CD4-positive, alpha-beta memory T cell (primary cell): ENCODE measurements around the gene CD40. TPM values are rescaled to one million over a fixed set of nuclear protein-coding genes. Genes with fewer than 3 reads are reported as not detected.
A peak's percentile ranks its signal among the peaks of the same experiment; 100 is the strongest.

ENCODE experiments used
- CTCF ChIA-PET: fragments of 350-600 bp; sonication (Branson Sonifier 250); formaldehyde crosslinking; loops from one replicate; lab custom pipeline; 2021; ENCODE audit warnings: inconsistent platforms; ENCODE audit not compliant: partially characterized antibody; lab: Charles Lee
- POLR2A ChIA-PET: fragments of 350-600 bp; sonication (Branson Sonifier 250); formaldehyde crosslinking; loops from one replicate; lab custom pipeline; 2021; ENCODE audit not compliant: partially characterized antibody; lab: Charles Lee
- DNase-seq, 5 donors: peaks; one replicate each; pipeline versions ENCODE4 v3.0.0 to v3.0.0-alpha.2; 2020 to 2022; ENCODE audit warnings: mixed read lengths in 1 of 5
- H3K27ac ChIP-seq: one replicate; pipeline ENCODE4 v1.7.0; 2013; ENCODE audit warnings: low read depth, low read length
- H3K27me3 ChIP-seq: 2 replicates; pipeline ENCODE4 v1.7.0; 2013; ENCODE audit warnings: mild to moderate bottlenecking, low read length, moderate library complexity; ENCODE audit not compliant: insufficient read depth
- H3K36me3 ChIP-seq: 2 replicates; pipeline ENCODE4 v1.7.0; 2013; ENCODE audit warnings: mild to moderate bottlenecking, low read length, moderate library complexity; ENCODE audit not compliant: insufficient read depth
- H3K4me1 ChIP-seq: 2 replicates; pipeline ENCODE4 v1.7.0; 2013; ENCODE audit warnings: mild to moderate bottlenecking, low read length, moderate library complexity; ENCODE audit not compliant: insufficient read depth
- H3K4me3 ChIP-seq, 2 donors: one replicate each; pipeline ENCODE4 v1.7.0; 2013; ENCODE audit warnings: low read length in 2 of 2, mild to moderate bottlenecking in 1 of 2
- H3K9me3 ChIP-seq, 2 donors: one replicate each; pipeline ENCODE4 v1.7.0; 2013; ENCODE audit warnings: low read length in 2 of 2, control low read depth in 1 of 2; ENCODE audit not compliant: control insufficient read depth in 1 of 2
- H3K27ac Mint-ChIP-seq, 7 donors: one replicate each; pipeline ENCODE4 v1.8.0; 2020 to 2021; ENCODE audit warnings: mixed read lengths in 7 of 7, mild to moderate bottlenecking in 6 of 7, inconsistent platforms in 3 of 7, moderate library complexity in 3 of 7
- H3K27me3 Mint-ChIP-seq, 2 donors: one replicate each; pipeline ENCODE4 v1.8.0; 2020 to 2021; ENCODE audit warnings: mixed read lengths in 2 of 2
- H3K36me3 Mint-ChIP-seq, 2 donors: one replicate each; pipeline ENCODE4 v1.8.0; 2020 to 2021; ENCODE audit warnings: mixed read lengths in 2 of 2, inconsistent platforms in 1 of 2, mild to moderate bottlenecking in 1 of 2
- H3K4me1 Mint-ChIP-seq, 4 donors: one replicate each; pipeline ENCODE4 v1.8.0; 2020 to 2021; ENCODE audit warnings: mixed read lengths in 4 of 4, mild to moderate bottlenecking in 1 of 4
- H3K4me3 Mint-ChIP-seq, 8 donors: one replicate each; pipeline ENCODE4 v1.8.0; 2020 to 2021; ENCODE audit warnings: mixed read lengths in 8 of 8, mild to moderate bottlenecking in 7 of 8, moderate library complexity in 6 of 8, inconsistent platforms in 3 of 8
- H3K9me3 Mint-ChIP-seq, 8 donors: one replicate each; pipeline ENCODE4 v1.8.0; 2020 to 2021; ENCODE audit warnings: mixed read lengths in 8 of 8, mild to moderate bottlenecking in 5 of 8, inconsistent platforms in 3 of 8, moderate library complexity in 1 of 8
- intact Hi-C: fragments of 100-400 bp; cut with micrococcal nuclease; formaldehyde crosslinking; loops from one replicate; pipeline ENCODE4 v1.15.1; 2023
- polyA plus RNA-seq, 2 donors: library from polyadenylated mRNA; unstranded; fragments of 300-500 nt; fragmentation: Illumina TruSeq; gene quantifications; one replicate each; pipeline ENCODE4 v1.2.3, GENCODE V29; 2021
- total RNA-seq, 2 experiments: library from RNA; stranded (reverse); gene quantifications; one replicate each; pipeline ENCODE4 v1.2.3, GENCODE V29; 2021

CD40 gene
- total and polyA plus RNA-seq, 4 experiments from 2014 or later, result 2.5 to 3.7 (median 3.0) TPM

GRCh38 chr20:46148313-46149208, 30.4 kb downstream of the CD40 start:
- H3K27ac Mint-ChIP-seq, result no peak overlapping the region
- intact Hi-C loops, result no loop called here
- no peak for DNase-seq
- Histone ChIP-seq H3K27ac (no peak overlapping the region), H3K4me1 (no peaks in the 10 kb centered on the region), H3K27me3 (no peaks in the 10 kb centered on the region), H3K4me3 (no peak overlapping the region), H3K9me3 (no peaks in the 10 kb centered on the region), H3K36me3 (no peaks in the 10 kb centered on the region)
- H3K27me3 Mint-ChIP-seq, result peaks cover 0 to 13% of the 10 kb centered on the region in 2 donors
- POLR2A ChIA-PET, result no interaction called here
- H3K4me3 Mint-ChIP-seq, result no peak overlapping the region
- CTCF ChIA-PET, result no interaction called here
- H3K9me3 Mint-ChIP-seq, result no peaks in the 10 kb centered on the region
- no peaks in the 10 kb centered on the region for H3K4me1 Mint-ChIP-seq
- H3K36me3 Mint-ChIP-seq, result no peaks in the 10 kb centered on the region

GRCh38 chr20:46150943-46151342, 32.8 kb downstream of the CD40 start:
- no peak overlapping the region for H3K27ac Mint-ChIP-seq
- H3K36me3 ChIP-seq, result no peaks in the 10 kb centered on the region

GRCh38 chr20:46151936-46152335, 33.8 kb downstream of the CD40 start:
- no peaks in the 10 kb centered on the region for H3K4me1 ChIP-seq
- no peaks in the 10 kb centered on the region for H3K36me3 Mint-ChIP-seq
- no peak overlapping the region for H3K4me3 ChIP-seq
- H3K27me3 Mint-ChIP-seq, result peaks cover 0 to 21% of the 10 kb centered on the region in 2 donors
- CTCF ChIA-PET, result interaction anchor here (1.3 to 1.4 kb wide), 2 partner anchors 10 to 14 kb away, joined by 3 to 4 read pairs; no protein-coding TSS in a partner anchor
- no peaks in the 10 kb centered on the region for H3K27me3 ChIP-seq
- no peaks in the 10 kb centered on the region for H3K4me1 Mint-ChIP-seq
- POLR2A ChIA-PET, result no interaction called here
- no peaks in the 10 kb centered on the region for H3K9me3 ChIP-seq
- intact Hi-C loops, result no loop called here
- H3K4me3 Mint-ChIP-seq, result no peak overlapping the region
- no peak overlapping the region for H3K27ac Mint-ChIP-seq
- H3K27ac ChIP-seq, result no peak overlapping the region
- no peaks in the 10 kb centered on the region for H3K9me3 Mint-ChIP-seq
- no peaks in the 10 kb centered on the region for H3K36me3 ChIP-seq
- DNase-seq, result no peak

More at GRCh38 chr20:46150943-46151342, 32.8 kb downstream of the CD40 start:
- DNase-seq, result no peak
- no peaks in the 10 kb centered on the region for H3K36me3 Mint-ChIP-seq
- no peaks in the 10 kb centered on the region for H3K9me3 Mint-ChIP-seq
- Histone ChIP-seq H3K27me3 (no peaks in the 10 kb centered on the region), H3K9me3 (no peaks in the 10 kb centered on the region), H3K27ac (no peak overlapping the region), H3K4me1 (no peaks in the 10 kb centered on the region), H3K4me3 (no peak overlapping the region)
- POLR2A ChIA-PET, result no interaction called here
- CTCF ChIA-PET, result interaction anchor here (1.7 kb wide), 1 partner anchor 11 kb away, joined by 4 read pairs; no protein-coding TSS in a partner anchor
- H3K27me3 Mint-ChIP-seq, result peaks cover 0 to 23% of the 10 kb centered on the region in 2 donors
- no peaks in the 10 kb centered on the region for H3K4me1 Mint-ChIP-seq
- intact Hi-C loops, result no loop called here
- no peak overlapping the region for H3K4me3 Mint-ChIP-seq

- Histone ChIP-seq H3K27me3 (no peaks in the 10 kb centered on the region), H3K9me3 (no peaks in the 10 kb centered on the region), H3K4me3 (no peak overlapping the region), H3K27ac (no peak overlapping the region), H3K4me1 (no peaks in the 10 kb centered on the region), H3K36me3 (no peaks in the 10 kb centered on the region)
- Mint-ChIP-seq H3K27ac (no peak overlapping the region), H3K4me1 (no peaks in the 10 kb centered on the region), H3K4me3 (no peak overlapping the region), H3K27me3 (peaks cover 0 to 26% of the 10 kb centered on the region in 2 donors), H3K9me3 (no peaks in the 10 kb centered on the region), H3K36me3 (no peaks in the 10 kb centered on the region)
- ChIA-PET CTCF (interaction anchor here (1.3 kb wide), 1 partner anchor 13 kb away, joined by 3 read pairs; no protein-coding TSS in a partner anchor), POLR2A (no interaction called here)
- no peak for DNase-seq
- intact Hi-C loops, result no loop called here
These were observed 34.9 kb downstream of the CD40 start for GRCh38 chr20:46152824-46153586.

DNA sequence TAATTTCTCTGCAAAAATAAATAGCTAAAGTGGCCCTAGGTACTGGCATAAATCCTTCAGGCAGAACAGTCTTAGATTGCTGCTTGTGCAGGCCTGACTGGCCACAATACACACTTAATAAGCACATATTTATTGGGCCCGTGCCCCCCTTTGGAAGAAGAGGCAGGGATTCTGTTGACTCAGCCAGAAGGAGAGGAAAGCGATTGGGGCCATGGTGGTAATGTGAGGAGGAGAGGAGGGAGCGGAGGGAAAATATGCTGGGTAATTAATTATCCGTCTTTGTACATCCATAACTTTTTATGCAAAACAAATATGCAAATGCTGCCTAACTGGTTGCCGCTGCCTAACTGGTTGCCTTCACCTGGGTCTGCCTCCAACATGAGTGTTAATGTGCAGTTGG, 36.2 kb downstream of the CD40 start:
- H3K4me1 ChIP-seq, result no peaks in the 10 kb centered on the region
- H3K4me3 Mint-ChIP-seq, result no peak overlapping the region
- ChIA-PET CTCF (no interaction called here), POLR2A (no interaction called here)
- H3K4me3 ChIP-seq, result no peak overlapping the region
- no peak for DNase-seq
- H3K27ac ChIP-seq, result no peak overlapping the region
- no peaks in the 10 kb centered on the region for H3K4me1 Mint-ChIP-seq
- no peaks in the 10 kb centered on the region for H3K36me3 Mint-ChIP-seq
- no peaks in the 10 kb centered on the region for H3K36me3 ChIP-seq
- no peaks in the 10 kb centered on the region for H3K9me3 Mint-ChIP-seq
- H3K27me3 ChIP-seq, result peaks cover 3% of the 10 kb centered on the region
- peak overlapping the region in 1 of 7 donors; percentile 23 for H3K27ac Mint-ChIP-seq
- H3K9me3 ChIP-seq, result no peaks in the 10 kb centered on the region
- peaks cover 3 to 29% of the 10 kb centered on the region in 2 donors for H3K27me3 Mint-ChIP-seq
- intact Hi-C loops, result no loop called here

- Histone ChIP-seq H3K4me1 (no peaks in the 10 kb centered on the region), H3K27ac (no peak overlapping the region), H3K4me3 (no peak overlapping the region), H3K27me3 (peaks cover 3% of the 10 kb centered on the region), H3K9me3 (no peaks in the 10 kb centered on the region), H3K36me3 (no peaks in the 10 kb centered on the region)
- ChIA-PET POLR2A (no interaction called here), CTCF (no interaction called here)
- no peaks in the 10 kb centered on the region for H3K36me3 Mint-ChIP-seq
- H3K9me3 Mint-ChIP-seq, result no peaks in the 10 kb centered on the region
- peaks cover 4 to 34% of the 10 kb centered on the region in 2 donors for H3K27me3 Mint-ChIP-seq
- intact Hi-C loops, result no loop called here
- peak overlapping the region in 2 of 7 donors; percentile 23 to 37 for H3K27ac Mint-ChIP-seq
- no peak for DNase-seq
- H3K4me1 Mint-ChIP-seq, result no peaks in the 10 kb centered on the region
- H3K4me3 Mint-ChIP-seq, result no peak overlapping the region
These were observed 36.7 kb downstream of the CD40 start for GRCh38 chr20:46154796-46155195.

DNA sequence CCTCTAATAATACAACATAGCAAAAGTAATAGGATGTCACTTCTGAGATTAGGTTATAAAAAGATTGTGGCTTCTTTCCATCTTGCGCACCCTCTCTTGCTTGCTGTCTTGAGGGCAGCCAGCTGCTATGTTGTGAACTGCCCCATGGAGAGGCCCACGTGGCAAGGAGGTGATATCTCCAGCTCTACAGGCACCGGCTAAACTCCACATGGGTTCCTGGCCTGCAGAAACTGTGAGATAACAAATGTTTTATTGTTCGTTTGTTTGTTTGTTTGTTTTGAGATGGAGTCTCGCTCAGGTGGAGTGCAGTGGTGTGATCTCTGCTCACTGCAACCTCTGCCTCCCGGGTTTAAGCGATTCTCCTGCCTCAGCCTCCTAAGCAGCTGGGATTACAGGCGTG, 38.0 kb downstream of the CD40 start:
- Mint-ChIP-seq H3K4me1 (no peaks in the 10 kb centered on the region), H3K27me3 (peaks cover 7 to 37% of the 10 kb centered on the region in 2 donors), H3K36me3 (no peaks in the 10 kb centered on the region), H3K27ac (no peak overlapping the region), H3K4me3 (no peak overlapping the region), H3K9me3 (peaks cover 0 to 2% (median 0%) of the 10 kb centered on the region in 8 donors)
- Histone ChIP-seq H3K36me3 (no peaks in the 10 kb centered on the region), H3K9me3 (no peaks in the 10 kb centered on the region), H3K4me3 (no peak overlapping the region), H3K4me1 (no peaks in the 10 kb centered on the region), H3K27me3 (peaks cover 3% of the 10 kb centered on the region), H3K27ac (no peak overlapping the region)
- DNase-seq, result no peak
- intact Hi-C loops, result no loop called here
- CTCF ChIA-PET, result interaction anchor here (0.8 kb wide), 2 partner anchors 10 to 19 kb away, joined by 3 read pairs; no protein-coding TSS in a partner anchor
- POLR2A ChIA-PET, result no interaction called here
